Neural cell (in vitro differentiated cells): ENCODE measurements around the gene NPPA.

ENCODE experiments used
- CTCF ChIP-seq: fragments of 450-650 bp; IDR thresholded peaks from 2 replicates; pipeline ENCODE4 v1.5.1; 2014; ENCODE audit warnings: antibody characterized with exemption, mild to moderate bottlenecking, moderate library complexity; ENCODE audit not compliant: poor library complexity, severe bottlenecking
- EP300 ChIP-seq: fragments of 450-650 bp; conservative IDR thresholded peaks from 2 replicates; pipeline ENCODE4 v1.6.1; 2014; ENCODE audit warnings: antibody characterized with exemption, mild to moderate bottlenecking, moderate library complexity; ENCODE audit not compliant: poor library complexity, severe bottlenecking
- EZH2 ChIP-seq: fragments of 200-600, 300-800 bp; shearing (Covaris generic), sonication (generic); IDR thresholded peaks from 2 replicates; pipeline ENCODE4 v1.6.1; 2014; ENCODE audit warnings: antibody characterized with exemption, low read length, borderline replicate concordance, mild to moderate bottlenecking; ENCODE audit not compliant: insufficient read depth, poor library complexity, severe bottlenecking
- POLR2AphosphoS5 ChIP-seq: IDR thresholded peaks from 2 replicates; pipeline ENCODE4 v1.6.1; 2012
- RAD21 ChIP-seq: fragments of 450-650 bp; conservative IDR thresholded peaks from 2 replicates; pipeline ENCODE4 v1.6.1; 2014; ENCODE audit warnings: antibody characterized with exemption, mild to moderate bottlenecking, moderate library complexity
- REST ChIP-seq: IDR thresholded peaks from 2 replicates; pipeline ENCODE4 v1.6.1; 2012; ENCODE audit warnings: borderline replicate concordance

GRCh38 chr1:11874258-11874562 is 26.6 kb upstream of the NPPA start:
- TF ChIP-seq CTCF (no peak), EZH2 (no peak), RAD21 (no peak), EP300 (no peak), REST (no peak), POLR2AphosphoS5 (no peak)
